Astrocyte (in vitro differentiated cells and primary cell): ENCODE results near the gene WIPI1. TPM values are rescaled to one million over a fixed set of nuclear protein-coding genes. Genes with fewer than 3 reads are reported as not detected.

Experiments
- DNase-seq: peaks from one replicate; pipeline ENCODE4 v3.0.0-alpha.2; 2010; ENCODE audit warnings: low read depth
- FAIRE-seq: peaks from 2 replicates; lab custom pipeline; 2011; peaks lifted over from hg19 to GRCh38; lab: Jason Lieb, UNC
- H2AFZ ChIP-seq: 2 replicates; pipeline ENCODE4 v1.6.0; 2012; ENCODE audit warnings: low read depth, low read length, inconsistent platforms
- H3K27ac ChIP-seq: 2 replicates; pipeline ENCODE4 v1.5.1; 2011; ENCODE audit warnings: low read depth, low read length, inconsistent platforms
- H3K27me3 ChIP-seq: 2 replicates; pipeline ENCODE4 v1.6.0; 2011; ENCODE audit warnings: low read length, inconsistent platforms; ENCODE audit not compliant: insufficient read depth
- H3K36me3 ChIP-seq: 2 replicates; pipeline ENCODE4 v1.5.1; 2011; ENCODE audit warnings: low read length, inconsistent platforms; ENCODE audit not compliant: insufficient read depth
- H3K4me1 ChIP-seq: 2 replicates; pipeline ENCODE4 v1.5.1; 2011; ENCODE audit warnings: low read length, inconsistent platforms; ENCODE audit not compliant: insufficient read depth
- H3K4me2 ChIP-seq: 2 replicates; pipeline ENCODE4 v1.6.0; 2012; ENCODE audit warnings: low read length, inconsistent platforms
- H3K4me3 ChIP-seq: 2 replicates; pipeline ENCODE4 v1.5.1; 2011; ENCODE audit warnings: low read depth, mild to moderate bottlenecking, low read length, inconsistent platforms; ENCODE audit not compliant: insufficient read depth
- H3K79me2 ChIP-seq: 2 replicates; pipeline ENCODE4 v1.6.0; 2012; ENCODE audit warnings: mild to moderate bottlenecking, low read length, inconsistent platforms; ENCODE audit not compliant: insufficient read depth
- H3K9ac ChIP-seq: 2 replicates; pipeline ENCODE4 v1.6.0; 2012; ENCODE audit warnings: mild to moderate bottlenecking, low read length, inconsistent platforms
- H3K9me3 ChIP-seq: 2 replicates; pipeline ENCODE4 v1.5.1; 2012; ENCODE audit warnings: low read depth, mild to moderate bottlenecking, low read length, inconsistent platforms; ENCODE audit not compliant: insufficient read depth
- H4K20me1 ChIP-seq: 2 replicates; pipeline ENCODE4 v1.6.0; 2012; ENCODE audit warnings: low read length, inconsistent platforms; ENCODE audit not compliant: insufficient read depth
- H3K27ac Mint-ChIP-seq: one replicate; pipeline ENCODE4 v1.8.0; 2021; ENCODE audit warnings: mild to moderate bottlenecking, mixed read lengths; ENCODE audit not compliant: unreplicated experiment
- H3K27me3 Mint-ChIP-seq: one replicate; pipeline ENCODE4 v1.8.0; 2021; ENCODE audit warnings: low read depth, mixed read lengths; ENCODE audit not compliant: unreplicated experiment
- H3K36me3 Mint-ChIP-seq: one replicate; pipeline ENCODE4 v1.8.0; 2021; ENCODE audit warnings: low read depth, mixed read lengths; ENCODE audit not compliant: unreplicated experiment
- H3K4me1 Mint-ChIP-seq: one replicate; pipeline ENCODE4 v1.8.0; 2021; ENCODE audit warnings: low read depth, mixed read lengths; ENCODE audit not compliant: unreplicated experiment
- H3K4me3 Mint-ChIP-seq: one replicate; pipeline ENCODE4 v1.8.0; 2021; ENCODE audit warnings: mild to moderate bottlenecking, moderate library complexity, mixed read lengths; ENCODE audit not compliant: unreplicated experiment
- H3K9me3 Mint-ChIP-seq: one replicate; pipeline ENCODE4 v1.8.0; 2021; ENCODE audit warnings: mild to moderate bottlenecking, mixed read lengths; ENCODE audit not compliant: unreplicated experiment
- EZH2 ChIP-seq: IDR thresholded peaks from 2 replicates; pipeline ENCODE4 v1.6.1; 2012; ENCODE audit warnings: mild to moderate bottlenecking, low read length, inconsistent platforms; ENCODE audit not compliant: insufficient read depth
- total RNA-seq: library from RNA; stranded (reverse); gene quantifications from 2 replicates; pipeline ENCODE4 v1.2.1, GENCODE V29; 2021
- TF ChIP-seq, protein P1 (sequence below): IDR thresholded peaks from 2 replicates; pipeline ENCODE4 v1.5.1; 2011; ENCODE audit warnings: low read depth, mild to moderate bottlenecking, inconsistent platforms, low read length, moderate library complexity; ENCODE audit not compliant: insufficient read depth

The WIPI1 gene
- total RNA-seq, 1 donor from 2014 or later, result 83.5 TPM

DNA sequence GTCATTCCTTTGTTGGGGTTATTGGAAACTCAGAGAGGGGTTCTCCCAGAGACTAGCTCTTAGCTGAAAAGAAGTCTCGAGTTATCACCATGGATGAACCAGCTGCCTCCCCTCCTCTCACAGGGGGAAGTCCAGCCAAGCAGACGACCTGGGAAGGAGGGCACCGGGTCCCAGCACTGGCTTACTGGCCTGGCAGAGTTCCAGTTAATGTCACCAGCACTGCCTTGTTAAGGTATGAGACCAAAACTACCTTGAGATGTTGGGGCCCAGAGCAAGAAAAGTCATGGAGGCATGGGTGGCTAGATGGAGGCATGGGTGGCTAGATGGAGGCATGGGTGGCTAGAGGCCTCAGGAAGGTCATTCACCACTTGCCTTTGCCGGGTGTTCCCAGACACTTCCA lies 72.4 kb downstream of the WIPI1 start:
- Histone ChIP-seq H4K20me1 (no peaks in the 10 kb centered on the region), H3K4me1 (peaks cover 30% of the 10 kb centered on the region), H3K9me3 (no peaks in the 10 kb centered on the region), H3K4me2 (no peak overlapping the region), H2AFZ (no peak overlapping the region), H3K36me3 (no peaks in the 10 kb centered on the region), H3K9ac (no peak overlapping the region), H3K79me2 (no peaks in the 10 kb centered on the region), H3K27ac (peak overlapping the region; percentile 84), H3K4me3 (no peak overlapping the region), H3K27me3 (no peaks in the 10 kb centered on the region)
- H3K36me3 Mint-ChIP-seq, result peaks cover 2% of the 10 kb centered on the region
- H3K4me1 Mint-ChIP-seq, result peaks cover 14% of the 10 kb centered on the region
- TF ChIP-seq EZH2, result no peak
- TF ChIP-seq, protein P1, sequence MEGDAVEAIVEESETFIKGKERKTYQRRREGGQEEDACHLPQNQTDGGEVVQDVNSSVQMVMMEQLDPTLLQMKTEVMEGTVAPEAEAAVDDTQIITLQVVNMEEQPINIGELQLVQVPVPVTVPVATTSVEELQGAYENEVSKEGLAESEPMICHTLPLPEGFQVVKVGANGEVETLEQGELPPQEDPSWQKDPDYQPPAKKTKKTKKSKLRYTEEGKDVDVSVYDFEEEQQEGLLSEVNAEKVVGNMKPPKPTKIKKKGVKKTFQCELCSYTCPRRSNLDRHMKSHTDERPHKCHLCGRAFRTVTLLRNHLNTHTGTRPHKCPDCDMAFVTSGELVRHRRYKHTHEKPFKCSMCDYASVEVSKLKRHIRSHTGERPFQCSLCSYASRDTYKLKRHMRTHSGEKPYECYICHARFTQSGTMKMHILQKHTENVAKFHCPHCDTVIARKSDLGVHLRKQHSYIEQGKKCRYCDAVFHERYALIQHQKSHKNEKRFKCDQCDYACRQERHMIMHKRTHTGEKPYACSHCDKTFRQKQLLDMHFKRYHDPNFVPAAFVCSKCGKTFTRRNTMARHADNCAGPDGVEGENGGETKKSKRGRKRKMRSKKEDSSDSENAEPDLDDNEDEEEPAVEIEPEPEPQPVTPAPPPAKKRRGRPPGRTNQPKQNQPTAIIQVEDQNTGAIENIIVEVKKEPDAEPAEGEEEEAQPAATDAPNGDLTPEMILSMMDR, result no peak
- H3K27me3 Mint-ChIP-seq, result peaks cover 13% of the 10 kb centered on the region
- no peaks in the 10 kb centered on the region for H3K9me3 Mint-ChIP-seq
- no peak overlapping the region for H3K27ac Mint-ChIP-seq
- FAIRE-seq (no peak), DNase-seq (no peak)
- no peak overlapping the region for H3K4me3 Mint-ChIP-seq

DNA sequence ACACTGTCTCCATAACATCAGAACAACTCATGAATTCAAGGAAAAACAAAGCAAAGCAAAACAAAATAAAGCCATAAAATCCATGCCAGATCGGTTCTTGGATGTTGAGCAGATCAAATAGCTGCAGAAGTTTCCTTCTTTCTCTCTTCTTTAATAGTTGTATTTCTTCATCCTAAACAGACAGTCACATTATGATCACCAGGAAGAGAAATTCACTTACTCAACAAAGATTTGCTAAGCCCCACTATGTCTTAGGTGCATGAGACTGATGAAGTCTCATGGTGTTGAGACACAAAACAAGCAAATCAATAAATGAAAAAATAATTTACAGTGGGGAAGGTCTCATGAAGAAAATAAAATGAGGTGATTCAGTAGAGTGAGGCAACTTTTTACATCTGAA lies 72.8 kb downstream of the WIPI1 start:
- Histone ChIP-seq H3K36me3 (no peaks in the 10 kb centered on the region), H3K27ac (peak overlapping the region; percentile 84), H3K9ac (peak overlapping the region; percentile 66), H3K4me1 (peaks cover 30% of the 10 kb centered on the region), H3K9me3 (no peaks in the 10 kb centered on the region), H3K4me2 (peak overlapping the region; percentile 72), H4K20me1 (no peaks in the 10 kb centered on the region), H3K4me3 (no peak overlapping the region), H2AFZ (no peak overlapping the region), H3K79me2 (no peaks in the 10 kb centered on the region), H3K27me3 (no peaks in the 10 kb centered on the region)
- Mint-ChIP-seq H3K27ac (no peak overlapping the region), H3K9me3 (no peaks in the 10 kb centered on the region), H3K4me1 (peaks cover 14% of the 10 kb centered on the region), H3K27me3 (peaks cover 9% of the 10 kb centered on the region), H3K4me3 (no peak overlapping the region), H3K36me3 (peaks cover 2% of the 10 kb centered on the region)
- FAIRE-seq, result no peak
- no peak for DNase-seq
- no peak for TF ChIP-seq EZH2
- TF ChIP-seq, protein P1, result no peak

DNA sequence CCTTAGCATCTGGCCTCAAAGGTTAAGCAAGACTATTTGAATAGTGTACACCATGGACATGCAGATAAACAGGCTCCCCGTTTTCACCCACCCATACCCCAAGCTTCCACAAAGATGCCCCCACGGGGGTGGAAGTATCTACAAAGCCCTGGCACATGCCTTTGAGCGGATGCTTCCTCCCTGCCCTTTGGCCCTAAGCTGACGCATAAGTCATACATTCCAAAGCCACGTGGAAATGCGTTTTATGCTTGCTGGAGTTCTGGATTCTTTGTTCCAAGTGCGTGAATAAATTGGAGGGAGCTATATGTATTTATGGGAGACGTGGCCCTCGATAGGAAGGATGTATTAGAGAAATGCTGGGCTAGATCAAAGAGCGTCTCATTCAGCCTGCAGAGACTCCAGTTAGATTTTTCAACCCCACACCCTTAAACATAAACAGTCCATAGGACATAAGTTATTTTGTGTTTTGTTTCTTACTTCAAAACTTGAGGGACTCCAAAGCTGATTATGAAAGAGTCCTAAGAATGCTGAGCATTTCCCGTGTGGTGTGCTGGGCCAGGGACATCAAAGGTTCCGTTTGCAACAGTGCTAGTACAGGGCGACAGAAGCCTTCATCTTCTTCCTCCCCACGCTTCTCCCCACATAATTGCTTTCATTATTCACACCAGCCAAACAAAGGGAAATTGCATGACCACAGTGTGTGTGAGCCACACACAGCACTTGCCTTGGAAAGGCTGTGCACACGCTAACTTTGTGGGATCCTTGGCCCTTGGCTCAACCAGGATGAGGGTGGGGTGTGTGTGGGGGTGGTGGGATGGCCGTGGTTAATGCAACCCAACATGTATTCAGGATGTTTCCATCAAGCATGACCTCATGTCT lies 73.6 kb downstream of the WIPI1 start:
- H3K4me2 ChIP-seq, result peak overlapping the region; percentile 72
- peak overlapping the region; percentile 15 for H3K4me3 ChIP-seq
- Mint-ChIP-seq H3K27me3 (peaks cover 6% of the 10 kb centered on the region), H3K4me1 (peaks cover 16% of the 10 kb centered on the region), H3K4me3 (peak overlapping the region; percentile 0), H3K9me3 (no peaks in the 10 kb centered on the region), H3K27ac (peak overlapping the region; percentile 75), H3K36me3 (peaks cover 2% of the 10 kb centered on the region)
- no peaks in the 10 kb centered on the region for H3K36me3 ChIP-seq
- DNase-seq (peak; percentile 93), FAIRE-seq (no peak)
- no peaks in the 10 kb centered on the region for H3K9me3 ChIP-seq
- peak overlapping the region; percentile 38 for H2AFZ ChIP-seq
- TF ChIP-seq, protein P1, result no peak
- TF ChIP-seq EZH2, result no peak
- no peaks in the 10 kb centered on the region for H3K27me3 ChIP-seq
- H3K27ac ChIP-seq, result peak overlapping the region; percentile 84
- H3K79me2 ChIP-seq, result no peaks in the 10 kb centered on the region
- no peaks in the 10 kb centered on the region for H4K20me1 ChIP-seq
- peak overlapping the region; percentile 66 for H3K9ac ChIP-seq
- peaks cover 34% of the 10 kb centered on the region for H3K4me1 ChIP-seq
